ENCODE results near the gene ZIC5. TPM values are rescaled to one million over a fixed set of nuclear protein-coding genes. Genes with fewer than 3 reads are reported as not detected.

Gene ZIC5
- total and polyA plus RNA-seq, 2 donors (not counting 1 experiment from before 2014, with no cell fraction given) = not detected

- Histone ChIP-seq H2AFZ (ENCODE audit: low read length) (no peak overlapping the region), H3K27me3 (ENCODE audit: control insufficient read depth, insufficient read depth, low read length) (peaks cover 63% of the 10 kb centered on the region)
- peak in 1 of 2 donors; percentile 52 for DNase-seq (ENCODE audit: low read depth in 2 of 2)
Observed at GRCh38 chr13:99995589-99996380, 24.2 kb upstream of the ZIC5 start.

GRCh38 chr13:99995104-99995588 is 23.6 kb upstream of the ZIC5 start:
- H3K36me3 ChIP-seq (ENCODE audit: control insufficient read depth, insufficient read depth, low read length) = no peaks in the 10 kb centered on the region
- TF ChIP-seq EZH2 (IDR thresholded peaks at IDR 0.05; ENCODE audit: low read length, missing control alignments) (no peak), CTCF (conservative IDR thresholded peaks at IDR 0.05 in 1 of 2, IDR thresholded peaks at IDR 0.05 in 1 of 2; ENCODE audit: low read depth in 1 of 2, low read length in 2 of 2) (no peak)
- H3K4me1 ChIP-seq (ENCODE audit: control insufficient read depth, extremely low read depth, insufficient read depth, low read length) = no peaks in the 10 kb centered on the region
- DNase-seq (ENCODE audit: low read depth in 2 of 2) = no peak
- no peak overlapping the region for H2AFZ ChIP-seq (ENCODE audit: low read length)
- peaks cover 70% of the 10 kb centered on the region for H3K27me3 ChIP-seq (ENCODE audit: control insufficient read depth, insufficient read depth, low read length)
- no peaks in the 10 kb centered on the region for H3K9me3 ChIP-seq (ENCODE audit: control insufficient read depth, insufficient read depth, low read depth, low read length)
- no peaks in the 10 kb centered on the region for H3K79me2 ChIP-seq (ENCODE audit: control insufficient read depth, insufficient read depth, low read length)
- H3K27ac ChIP-seq (ENCODE audit: insufficient read depth, low read length) = no peak overlapping the region
- no peak overlapping the region for H3K9ac ChIP-seq (ENCODE audit: insufficient read depth, low read length)
- no peak overlapping the region for H3K4me3 ChIP-seq (replicated peaks in 1 of 4; ENCODE audit: control extremely low read depth in 1 of 4, insufficient read depth in 1 of 4, low read depth in 3 of 4, low read length in 4 of 4)
- H4K20me1 ChIP-seq (ENCODE audit: control insufficient read depth, extremely low read depth, insufficient read depth, low read length) = peaks cover 2% of the 10 kb centered on the region
- H3K4me2 ChIP-seq (ENCODE audit: extremely low read depth, insufficient read depth, low read length) = no peak overlapping the region

More at GRCh38 chr13:99995589-99996380, 24.2 kb upstream of the ZIC5 start:
- H3K79me2 ChIP-seq (ENCODE audit: control insufficient read depth, insufficient read depth, low read length) = no peaks in the 10 kb centered on the region
- no peak overlapping the region for H3K4me3 ChIP-seq (replicated peaks in 1 of 4; ENCODE audit: control extremely low read depth in 1 of 4, insufficient read depth in 1 of 4, low read depth in 3 of 4, low read length in 4 of 4)
- no peaks in the 10 kb centered on the region for H3K36me3 ChIP-seq (ENCODE audit: control insufficient read depth, insufficient read depth, low read length)
- no peaks in the 10 kb centered on the region for H3K4me1 ChIP-seq (ENCODE audit: control insufficient read depth, extremely low read depth, insufficient read depth, low read length)
- TF ChIP-seq CTCF (conservative IDR thresholded peaks at IDR 0.05 in 1 of 2, IDR thresholded peaks at IDR 0.05 in 1 of 2; ENCODE audit: low read depth in 1 of 2, low read length in 2 of 2) = no peak
- TF ChIP-seq EZH2 (IDR thresholded peaks at IDR 0.05; ENCODE audit: low read length, missing control alignments) = peak; percentile 64
- no peaks in the 10 kb centered on the region for H3K9me3 ChIP-seq (ENCODE audit: control insufficient read depth, insufficient read depth, low read depth, low read length)
- H3K27ac ChIP-seq (ENCODE audit: insufficient read depth, low read length) = no peak overlapping the region
- H3K4me2 ChIP-seq (ENCODE audit: extremely low read depth, insufficient read depth, low read length) = no peak overlapping the region
- H3K9ac ChIP-seq (ENCODE audit: insufficient read depth, low read length) = no peak overlapping the region
- H4K20me1 ChIP-seq (ENCODE audit: control insufficient read depth, extremely low read depth, insufficient read depth, low read length) = peaks cover 2% of the 10 kb centered on the region

GRCh38 chr13:99994638-99995020 is 23.1 kb upstream of the ZIC5 start:
- no peaks in the 10 kb centered on the region for H3K4me1 ChIP-seq (ENCODE audit: control insufficient read depth, extremely low read depth, insufficient read depth, low read length)
- peaks cover 75% of the 10 kb centered on the region for H3K27me3 ChIP-seq (ENCODE audit: control insufficient read depth, insufficient read depth, low read length)
- H2AFZ ChIP-seq (ENCODE audit: low read length) = no peak overlapping the region
- no peak overlapping the region for H3K4me3 ChIP-seq (replicated peaks in 1 of 4; ENCODE audit: control extremely low read depth in 1 of 4, insufficient read depth in 1 of 4, low read depth in 3 of 4, low read length in 4 of 4)
- peaks cover 2% of the 10 kb centered on the region for H4K20me1 ChIP-seq (ENCODE audit: control insufficient read depth, extremely low read depth, insufficient read depth, low read length)
- H3K9me3 ChIP-seq (ENCODE audit: control insufficient read depth, insufficient read depth, low read depth, low read length) = no peaks in the 10 kb centered on the region
- no peak overlapping the region for H3K9ac ChIP-seq (ENCODE audit: insufficient read depth, low read length)
- H3K4me2 ChIP-seq (ENCODE audit: extremely low read depth, insufficient read depth, low read length) = no peak overlapping the region
- no peak overlapping the region for H3K27ac ChIP-seq (ENCODE audit: insufficient read depth, low read length)
- no peak for TF ChIP-seq CTCF (conservative IDR thresholded peaks at IDR 0.05 in 1 of 2, IDR thresholded peaks at IDR 0.05 in 1 of 2; ENCODE audit: low read depth in 1 of 2, low read length in 2 of 2)
- no peak for TF ChIP-seq EZH2 (IDR thresholded peaks at IDR 0.05; ENCODE audit: low read length, missing control alignments)
- no peaks in the 10 kb centered on the region for H3K36me3 ChIP-seq (ENCODE audit: control insufficient read depth, insufficient read depth, low read length)
- no peak for DNase-seq (ENCODE audit: low read depth in 2 of 2)
- H3K79me2 ChIP-seq (ENCODE audit: control insufficient read depth, insufficient read depth, low read length) = no peaks in the 10 kb centered on the region
